Measurements from ENCODE around the gene TPCN2. TPM values are rescaled to one million over a fixed set of nuclear protein-coding genes. Genes with fewer than 3 reads are reported as not detected.
A peak's percentile ranks its signal among the peaks of the same experiment; 100 is the strongest.

TPCN2 gene
- total and polyA plus RNA-seq, 4 donors: 1.5 to 27.9 (median 23.3) TPM

DNA sequence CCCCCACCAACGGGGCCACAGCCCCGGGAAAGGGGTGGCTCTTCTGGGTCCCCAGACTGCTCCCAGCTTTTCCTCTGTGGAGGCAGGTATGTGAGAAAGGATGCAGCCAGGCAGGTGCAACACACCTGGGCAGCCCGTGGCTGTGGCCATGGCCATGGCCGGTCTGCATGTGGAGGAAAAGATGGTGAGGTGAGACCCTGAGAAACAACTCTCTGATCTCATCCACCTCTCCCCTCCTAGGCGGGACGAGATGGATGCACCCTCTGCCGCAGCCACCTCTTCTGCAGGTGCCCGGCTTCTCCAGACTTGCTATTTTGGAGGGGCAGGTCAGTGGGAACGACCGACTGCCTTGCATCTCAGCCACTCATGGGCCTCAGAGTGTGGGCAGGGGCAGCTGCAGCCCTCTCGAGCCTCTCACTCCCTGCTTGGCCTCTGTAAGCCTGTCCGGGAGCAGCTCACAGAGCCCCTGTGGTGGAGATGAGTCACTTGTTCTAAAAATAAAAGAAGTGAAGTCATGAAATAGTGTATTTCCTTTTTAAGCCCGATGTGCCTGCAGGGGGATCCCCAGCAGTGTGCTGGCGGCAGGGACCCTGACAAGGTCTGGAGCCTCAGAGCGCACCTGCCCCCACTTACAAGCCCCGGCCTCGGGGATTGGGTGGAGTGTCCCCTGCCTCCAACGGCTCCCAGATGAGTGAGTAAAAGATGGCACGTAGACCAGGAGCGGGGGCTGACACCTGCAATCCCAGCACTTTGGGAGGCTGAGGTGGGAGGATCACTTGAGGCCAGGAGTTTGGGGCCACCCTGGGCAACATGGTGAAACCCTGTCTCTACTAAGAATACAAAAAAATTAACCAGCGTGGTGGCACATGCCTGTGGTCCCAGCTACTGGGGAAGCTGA is 117.7 kb downstream of the TPCN2 start:
- intact Hi-C loops (cut with DNase I): no loop called here
- peak; percentile 66 to 86 for DNase-seq
- H3K27me3 ChIP-seq (ENCODE audit: control insufficient read depth in 1 of 2, insufficient read depth in 2 of 2, low read length in 1 of 2): no peaks in the 10 kb centered on the region

DNA sequence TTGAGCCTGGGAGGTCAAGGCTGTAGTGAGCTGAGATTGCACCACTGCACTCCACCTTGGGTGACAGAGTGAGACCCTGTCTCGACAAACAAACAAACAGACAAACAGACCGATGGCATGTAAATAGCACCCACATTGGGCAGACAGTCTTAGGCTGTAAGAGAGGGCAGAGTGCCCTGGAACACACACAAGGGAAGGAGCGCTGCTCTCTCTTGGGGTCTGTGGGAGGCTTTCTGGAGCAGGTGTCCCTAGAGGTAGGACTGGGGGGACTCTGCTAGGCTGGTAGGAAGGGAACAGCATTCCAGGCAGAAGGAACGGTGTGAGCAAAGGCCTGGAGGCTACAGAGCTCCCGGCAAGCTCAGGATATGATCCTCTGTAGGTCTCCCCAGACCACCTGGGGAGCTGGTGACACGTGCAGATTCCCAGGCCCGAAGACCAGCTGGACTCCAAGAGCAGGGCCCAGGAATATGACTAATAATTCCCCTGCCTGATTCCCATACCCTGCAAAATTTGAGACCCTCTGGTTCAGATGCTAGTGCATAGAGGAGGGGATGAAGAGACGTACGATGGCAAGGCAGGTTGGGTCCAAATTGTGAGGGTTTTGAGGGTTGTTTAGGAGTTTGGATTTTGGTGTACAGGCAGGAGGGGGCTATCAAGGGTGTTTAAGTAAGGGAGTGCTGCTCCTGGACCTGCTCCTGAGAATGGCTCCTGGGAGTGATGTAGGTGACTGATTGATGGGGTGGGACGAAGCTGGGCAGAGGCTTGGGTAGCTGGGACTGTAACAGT is 118.6 kb downstream of the TPCN2 start:
- WGBS, 2 donors: 92% methylated on average over 10 of the region's 10 CpGs
- Histone ChIP-seq H3K36me3 (ENCODE audit: control insufficient read depth in 1 of 2, insufficient read depth in 2 of 2, low read length in 1 of 2) (no peaks in the 10 kb centered on the region), H3K4me3 (ENCODE audit: low read length in 2 of 2) (no peak overlapping the region), H3K9me3 (ENCODE audit: control insufficient read depth, low read length) (no peaks in the 10 kb centered on the region), H3K27ac (ENCODE audit: low read depth in 1 of 2, low read length in 2 of 2) (no peak overlapping the region), H3K4me1 (ENCODE audit: control insufficient read depth in 1 of 2, insufficient read depth in 2 of 2, low read length in 2 of 2) (no peaks in the 10 kb centered on the region), H3K27me3 (ENCODE audit: control insufficient read depth in 1 of 2, insufficient read depth in 2 of 2, low read length in 1 of 2) (no peaks in the 10 kb centered on the region)
- ATAC-seq (ENCODE audit: low FRiP score) (peak; percentile 10), DNase-seq (peak in 1 of 2 donors; percentile 17)
- intact Hi-C loops (cut with DNase I): no loop called here

More for the DNA sequence above, 117.7 kb downstream of the TPCN2 start:
- ATAC-seq (ENCODE audit: low FRiP score): peak; percentile 80
- WGBS, 2 donors: 35 to 40% methylated on average over 21 of the region's 21 CpGs
- no peaks in the 10 kb centered on the region for H3K4me1 ChIP-seq (ENCODE audit: control insufficient read depth in 1 of 2, insufficient read depth in 2 of 2, low read length in 2 of 2)
- no peaks in the 10 kb centered on the region for H3K36me3 ChIP-seq (ENCODE audit: control insufficient read depth in 1 of 2, insufficient read depth in 2 of 2, low read length in 1 of 2)
- no peak overlapping the region for H3K27ac ChIP-seq (ENCODE audit: low read depth in 1 of 2, low read length in 2 of 2)
- H3K9me3 ChIP-seq (ENCODE audit: control insufficient read depth, low read length): no peaks in the 10 kb centered on the region
- H3K4me3 ChIP-seq (ENCODE audit: low read length in 2 of 2): no peak overlapping the region

DNA sequence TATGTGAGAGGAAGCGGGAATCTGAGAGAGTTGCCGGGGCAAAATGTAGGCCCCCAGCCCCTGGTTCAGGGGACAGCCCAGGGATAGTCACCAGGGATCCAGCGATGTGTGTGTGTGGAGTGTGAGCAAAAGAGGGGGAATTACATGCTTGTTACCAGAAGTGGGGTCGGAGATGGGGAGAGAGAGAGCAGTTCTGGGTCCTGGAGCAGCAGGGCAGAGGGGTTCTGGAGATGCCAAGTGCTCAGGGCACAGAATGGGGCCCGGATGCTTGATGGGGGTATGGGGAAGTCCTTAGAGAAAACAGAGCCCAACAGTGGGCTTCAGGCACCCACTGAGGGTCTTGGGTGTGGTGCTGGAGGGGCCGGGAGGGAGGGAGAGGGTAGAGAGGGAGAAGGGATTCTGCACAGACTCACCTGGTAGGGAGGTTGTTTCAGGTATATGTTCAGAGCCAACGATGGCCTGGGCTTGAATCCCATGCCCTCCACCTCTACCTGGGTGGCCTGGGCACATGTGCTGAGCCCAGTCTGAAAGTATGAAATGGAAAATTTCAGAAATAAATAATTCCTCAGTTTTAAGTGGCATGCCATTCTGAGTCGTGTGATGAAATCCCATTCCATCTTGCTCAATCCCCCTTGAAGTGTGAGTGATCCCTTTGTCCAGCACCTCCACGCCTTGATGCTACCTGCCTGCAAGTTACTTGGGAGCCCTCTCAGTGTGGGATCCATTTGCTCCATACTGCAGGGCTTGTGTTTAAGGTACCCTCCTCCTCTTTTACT is 119.4 kb downstream of the TPCN2 start:
- no peaks in the 10 kb centered on the region for H3K9me3 ChIP-seq (ENCODE audit: control insufficient read depth, low read length)
- whole genome bisulfite sequencing, 2 donors: 83 to 84% methylated on average over 9 of the region's 9 CpGs
- ATAC-seq (ENCODE audit: low FRiP score) (no peak), DNase-seq (peak in 1 of 2 donors; percentile 12)
- no peaks in the 10 kb centered on the region for H3K36me3 ChIP-seq (ENCODE audit: control insufficient read depth in 1 of 2, insufficient read depth in 2 of 2, low read length in 1 of 2)
- H3K27ac ChIP-seq (ENCODE audit: low read depth in 1 of 2, low read length in 2 of 2): no peak overlapping the region
- intact Hi-C loops (cut with DNase I): no loop called here
- no peak overlapping the region for H3K4me3 ChIP-seq (ENCODE audit: low read length in 2 of 2)
- no peaks in the 10 kb centered on the region for H3K27me3 ChIP-seq (ENCODE audit: control insufficient read depth in 1 of 2, insufficient read depth in 2 of 2, low read length in 1 of 2)
- no peaks in the 10 kb centered on the region for H3K4me1 ChIP-seq (ENCODE audit: control insufficient read depth in 1 of 2, insufficient read depth in 2 of 2, low read length in 2 of 2)

DNA sequence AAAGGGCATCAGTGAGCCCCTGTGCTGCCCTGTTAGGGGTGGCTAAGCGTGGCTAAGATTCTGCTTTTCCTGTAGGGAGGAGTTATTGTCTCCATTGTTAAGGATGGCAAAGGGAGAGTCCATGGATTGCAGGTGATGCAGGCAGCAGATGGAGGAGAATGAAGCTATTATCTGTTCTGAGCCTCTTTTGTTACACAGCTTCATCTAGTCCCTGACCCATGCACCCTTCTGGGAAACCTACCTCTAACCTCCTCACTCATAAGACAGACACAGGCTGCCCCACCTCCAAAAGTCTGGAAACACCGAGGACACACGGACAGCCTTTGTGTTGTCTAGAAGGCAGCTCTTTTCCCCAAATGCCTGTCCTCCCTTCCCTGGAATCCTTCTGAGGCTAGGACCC is 120.7 kb downstream of the TPCN2 start:
- Histone ChIP-seq H3K36me3 (ENCODE audit: control insufficient read depth in 1 of 2, insufficient read depth in 2 of 2, low read length in 1 of 2) (no peaks in the 10 kb centered on the region), H3K27me3 (ENCODE audit: control insufficient read depth in 1 of 2, insufficient read depth in 2 of 2, low read length in 1 of 2) (no peaks in the 10 kb centered on the region), H3K4me3 (ENCODE audit: low read length in 2 of 2) (no peak overlapping the region), H3K4me1 (ENCODE audit: control insufficient read depth in 1 of 2, insufficient read depth in 2 of 2, low read length in 2 of 2) (no peaks in the 10 kb centered on the region), H3K27ac (ENCODE audit: low read depth in 1 of 2, low read length in 2 of 2) (no peak overlapping the region), H3K9me3 (ENCODE audit: control insufficient read depth, low read length) (no peaks in the 10 kb centered on the region)
- WGBS, 2 donors: 98% methylated on average over 3 of the region's 3 CpGs
- ATAC-seq (ENCODE audit: low FRiP score) (no peak), DNase-seq (peak in 1 of 2 donors; percentile 2)
- intact Hi-C loops (cut with DNase I): no loop called here

DNA sequence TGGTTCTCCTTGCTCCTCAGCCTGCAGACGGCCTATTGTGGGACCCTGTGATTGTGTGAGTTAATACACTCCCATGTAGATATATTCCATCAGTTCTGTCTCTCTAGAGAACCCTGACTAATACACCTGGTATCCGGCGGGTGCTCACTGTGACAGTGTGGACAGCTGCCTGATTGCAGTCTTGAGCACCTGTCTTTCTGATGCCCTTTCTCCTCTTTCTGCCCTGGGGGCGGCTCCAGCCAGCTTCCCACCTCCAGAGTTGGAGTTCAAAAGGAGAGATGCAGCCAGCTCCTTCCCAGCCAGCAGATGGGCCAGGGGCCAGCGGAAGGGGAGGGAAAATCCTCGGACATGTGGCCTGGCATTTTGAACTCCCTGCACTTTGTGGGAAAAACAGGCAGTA is 122.0 kb downstream of the TPCN2 start:
- H3K36me3 ChIP-seq (ENCODE audit: control insufficient read depth in 1 of 2, insufficient read depth in 2 of 2, low read length in 1 of 2): no peaks in the 10 kb centered on the region
- H3K4me3 ChIP-seq (ENCODE audit: low read length in 2 of 2): no peak overlapping the region
- peaks cover 2% of the 10 kb centered on the region for H3K9me3 ChIP-seq (ENCODE audit: control insufficient read depth, low read length)
- ATAC-seq (ENCODE audit: low FRiP score): no peak
- H3K27me3 ChIP-seq (ENCODE audit: control insufficient read depth in 1 of 2, insufficient read depth in 2 of 2, low read length in 1 of 2): no peaks in the 10 kb centered on the region
- intact Hi-C loops (cut with DNase I): no loop called here
- no peaks in the 10 kb centered on the region for H3K4me1 ChIP-seq (ENCODE audit: control insufficient read depth in 1 of 2, insufficient read depth in 2 of 2, low read length in 2 of 2)
- 74 to 78% methylated on average over 6 of the region's 6 CpGs for WGBS, 2 donors
- H3K27ac ChIP-seq (ENCODE audit: low read depth in 1 of 2, low read length in 2 of 2): no peak overlapping the region
- DNase-seq: peak in 1 of 2 donors; percentile 28

DNA sequence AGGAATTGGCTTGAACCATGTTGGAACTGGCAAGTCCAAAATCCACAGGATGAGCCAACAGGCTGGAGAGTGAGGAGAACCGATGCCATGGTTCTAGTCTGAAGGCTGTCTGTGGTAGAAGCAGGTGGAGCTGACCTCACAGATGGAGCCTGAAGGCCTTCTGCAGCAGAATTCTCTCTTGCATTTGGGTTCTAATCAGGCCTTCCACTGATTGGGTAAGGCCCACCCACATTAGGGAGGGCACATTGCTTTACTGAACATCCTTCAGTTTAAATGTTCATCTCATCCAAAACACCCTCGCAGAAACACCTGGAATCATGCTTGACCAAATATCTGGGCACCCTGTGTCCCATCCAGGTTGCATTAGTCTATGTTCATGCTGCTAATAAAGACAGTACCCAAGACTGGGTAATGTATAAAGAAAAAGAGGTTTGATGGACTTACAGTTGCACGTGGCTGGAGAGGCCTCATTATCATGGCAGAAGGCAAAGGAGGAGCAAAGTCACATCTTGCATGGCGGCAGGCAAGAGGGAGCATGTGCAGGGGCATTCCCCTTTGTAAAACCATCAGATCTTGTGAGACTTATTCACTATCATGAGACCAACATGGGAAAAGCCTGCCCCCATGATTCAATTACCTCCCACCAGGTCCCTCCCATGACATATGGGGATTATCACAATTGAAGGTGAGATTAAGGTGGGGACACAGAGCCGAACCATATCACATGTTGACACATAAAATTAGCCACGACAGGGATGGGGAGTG is 122.9 kb downstream of the TPCN2 start:
- no peaks in the 10 kb centered on the region for H3K36me3 ChIP-seq (ENCODE audit: control insufficient read depth in 1 of 2, insufficient read depth in 2 of 2, low read length in 1 of 2)
- WGBS, 2 donors: 91% methylated on average over 6 of the region's 6 CpGs
- intact Hi-C loops (cut with DNase I): no loop called here
- no peak overlapping the region for H3K27ac ChIP-seq (ENCODE audit: low read depth in 1 of 2, low read length in 2 of 2)
- H3K9me3 ChIP-seq (ENCODE audit: control insufficient read depth, low read length): peaks cover 2% of the 10 kb centered on the region
- H3K4me1 ChIP-seq (ENCODE audit: control insufficient read depth in 1 of 2, insufficient read depth in 2 of 2, low read length in 2 of 2): no peaks in the 10 kb centered on the region
- H3K4me3 ChIP-seq (ENCODE audit: low read length in 2 of 2): no peak overlapping the region
- H3K27me3 ChIP-seq (ENCODE audit: control insufficient read depth in 1 of 2, insufficient read depth in 2 of 2, low read length in 1 of 2): no peaks in the 10 kb centered on the region
- ATAC-seq (ENCODE audit: low FRiP score) (no peak), DNase-seq (peak in 1 of 2 donors; percentile 2)

DNA sequence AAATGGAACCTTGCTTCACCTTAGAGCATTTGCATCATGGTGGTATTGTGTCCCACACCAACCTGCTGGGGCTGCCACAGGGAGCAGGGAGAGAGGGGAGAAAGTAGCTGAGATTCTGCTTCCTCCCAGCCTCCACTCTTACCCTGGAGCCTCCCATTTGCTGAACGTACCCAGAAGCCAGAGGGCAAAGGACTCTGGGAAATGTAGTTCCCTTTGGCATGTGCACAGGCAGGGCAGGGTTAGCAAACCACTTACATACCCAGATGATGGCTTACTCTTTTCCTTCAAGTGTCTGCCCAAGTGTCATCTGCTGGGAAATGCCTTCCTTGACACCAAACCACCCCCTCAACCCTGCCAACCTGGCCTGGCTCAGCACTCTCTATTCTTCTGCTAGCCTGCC is 123.9 kb downstream of the TPCN2 start:
- H3K36me3 ChIP-seq (ENCODE audit: control insufficient read depth in 1 of 2, insufficient read depth in 2 of 2, low read length in 1 of 2): no peaks in the 10 kb centered on the region
- no peaks in the 10 kb centered on the region for H3K27me3 ChIP-seq (ENCODE audit: control insufficient read depth in 1 of 2, insufficient read depth in 2 of 2, low read length in 1 of 2)
- DNase-seq (peak in 1 of 2 donors; percentile 1), ATAC-seq (ENCODE audit: low FRiP score) (no peak)
- peaks cover 2% of the 10 kb centered on the region for H3K9me3 ChIP-seq (ENCODE audit: control insufficient read depth, low read length)
- H3K4me3 ChIP-seq (ENCODE audit: low read length in 2 of 2): no peak overlapping the region
- H3K27ac ChIP-seq (ENCODE audit: low read depth in 1 of 2, low read length in 2 of 2): no peak overlapping the region
- WGBS, 2 donors: 15 to 35% methylated on average over 1 of the region's 1 CpG
- no peaks in the 10 kb centered on the region for H3K4me1 ChIP-seq (ENCODE audit: control insufficient read depth in 1 of 2, insufficient read depth in 2 of 2, low read length in 2 of 2)
- intact Hi-C loops (cut with DNase I): no loop called here

DNA sequence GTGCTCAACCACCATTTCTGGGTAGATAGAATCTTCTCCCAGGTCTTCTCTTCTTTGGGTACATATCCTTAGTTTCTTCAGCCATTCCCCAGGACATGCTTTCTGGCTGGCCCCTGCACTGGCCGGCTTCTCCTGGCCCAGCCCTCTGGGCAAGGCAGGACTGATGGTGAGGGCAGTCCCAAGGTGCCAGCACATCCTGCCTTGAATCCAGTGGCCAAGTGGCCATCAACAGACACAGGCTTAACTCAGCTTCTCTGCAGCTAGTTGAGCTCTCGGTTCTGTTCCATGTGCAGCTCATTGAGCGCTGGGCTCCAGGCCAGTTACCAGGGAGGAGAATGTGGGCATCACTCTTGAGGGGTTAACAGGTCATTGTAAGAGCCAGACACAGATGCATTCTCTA is 124.6 kb downstream of the TPCN2 start:
- WGBS, 2 donors: 95 to 96% methylated on average over 3 of the region's 3 CpGs
- H3K4me3 ChIP-seq (ENCODE audit: low read length in 2 of 2): no peak overlapping the region
- no peaks in the 10 kb centered on the region for H3K27me3 ChIP-seq (ENCODE audit: control insufficient read depth in 1 of 2, insufficient read depth in 2 of 2, low read length in 1 of 2)
- intact Hi-C loops (cut with DNase I): no loop called here
- no peaks in the 10 kb centered on the region for H3K4me1 ChIP-seq (ENCODE audit: control insufficient read depth in 1 of 2, insufficient read depth in 2 of 2, low read length in 2 of 2)
- H3K36me3 ChIP-seq (ENCODE audit: control insufficient read depth in 1 of 2, insufficient read depth in 2 of 2, low read length in 1 of 2): no peaks in the 10 kb centered on the region
- no peak for ATAC-seq (ENCODE audit: low FRiP score)
- DNase-seq: peak; percentile 17 to 55
- H3K27ac ChIP-seq (ENCODE audit: low read depth in 1 of 2, low read length in 2 of 2): no peak overlapping the region
- H3K9me3 ChIP-seq (ENCODE audit: control insufficient read depth, low read length): peaks cover 2% of the 10 kb centered on the region

Data from aorta (tissue), 5 donors.